ENCODE measurements around the gene UBAP2. TPM values are rescaled to one million over a fixed set of nuclear protein-coding genes. Genes with fewer than 3 reads are reported as not detected.

The UBAP2 gene
- total RNA-seq, 1 donor from 2014 or later, result 11.9 TPM

GRCh38 chr9:33878691-33879366, 169.9 kb downstream of the UBAP2 start:
- no peak for DNase-seq (ENCODE audit: low read depth in 2 of 2)

- DNase-seq (ENCODE audit: low read depth in 2 of 2), result no peak
These were observed 170.8 kb downstream of the UBAP2 start for GRCh38 chr9:33877727-33878489.

Other genes starting within 250 kb of the UBAP2 start
- 15.7 and 23.1 TPM in 2 replicates for gene UBE2R2, start 231.7 kb downstream of the UBAP2 start, total RNA-seq
- 17.2 and 23.1 TPM in 2 replicates for gene DCAF12, start 77.8 kb upstream of the UBAP2 start, total RNA-seq
- gene UBAP1, start 130.2 kb upstream of the UBAP2 start, total RNA-seq, result 22.3 and 27.6 TPM in 2 replicates

Measured in dermis microvascular lymphatic vessel endothelial cell (primary cell).